DOHH2 (cell line): ENCODE results near the gene DNASE1L2.

Experiments used
- H3F3A ChIP-seq: fragments of 200-600 bp; sonication (generic), shearing (Covaris generic); 2 replicates; pipeline ENCODE4 v1.6.0; 2016; ENCODE audit warnings: antibody characterized with exemption, mild to moderate bottlenecking; ENCODE audit not compliant: control insufficient read depth, insufficient read depth
- H3K27ac ChIP-seq: fragments of 200-600 bp; sonication (generic); 2 replicates; pipeline ENCODE4 v1.5.1; 2014; ENCODE audit warnings: low read depth, mild to moderate bottlenecking, low read length, moderate library complexity
- H3K27me3 ChIP-seq: fragments of 200-600 bp; sonication (generic); 2 replicates; pipeline ENCODE4 v1.6.1; 2014; ENCODE audit warnings: mild to moderate bottlenecking, low read length, mixed read lengths; ENCODE audit not compliant: control insufficient read depth
- H3K36me3 ChIP-seq: fragments of 200-600 bp; sonication (generic); 2 replicates; pipeline ENCODE4 v1.6.1; 2014; ENCODE audit warnings: mild to moderate bottlenecking, low read length, moderate library complexity, mixed read lengths; ENCODE audit not compliant: control insufficient read depth
- H3K4me1 ChIP-seq: fragments of 200-600 bp; sonication (generic); 2 replicates; pipeline ENCODE4 v1.6.1; 2014; ENCODE audit warnings: mild to moderate bottlenecking, low read length, mixed read lengths; ENCODE audit not compliant: control insufficient read depth
- H3K4me2 ChIP-seq: fragments of 200-600 bp; sonication (generic); 2 replicates; pipeline ENCODE4 v1.6.0; 2014; ENCODE audit warnings: mild to moderate bottlenecking, low read length, moderate library complexity
- H3K4me3 ChIP-seq: fragments of 200-600 bp; sonication (generic); 2 replicates; pipeline ENCODE4 v1.5.1; 2014; ENCODE audit warnings: mild to moderate bottlenecking, low read length, mixed read lengths
- H3K79me2 ChIP-seq: fragments of 200-600 bp; sonication (generic); 2 replicates; pipeline ENCODE4 v1.6.1; 2014; ENCODE audit warnings: mild to moderate bottlenecking, low read length, mixed read lengths; ENCODE audit not compliant: control insufficient read depth
- H3K9me2 ChIP-seq: fragments of 200-600 bp; sonication (generic); replicated peaks from 2 replicates; pipeline ENCODE4 v1.6.1; 2014; ENCODE audit warnings: mild to moderate bottlenecking, low read length, mixed read lengths; ENCODE audit not compliant: control insufficient read depth
- H3K9me3 ChIP-seq: fragments of 200-600 bp; sonication (generic); 2 replicates; pipeline ENCODE4 v1.6.1; 2014; ENCODE audit warnings: antibody characterized with exemption, low read length, mixed read lengths; ENCODE audit not compliant: control insufficient read depth, insufficient read depth
- H4K20me1 ChIP-seq: fragments of 200-600 bp; sonication (generic); 2 replicates; pipeline ENCODE4 v1.6.0; 2014; ENCODE audit warnings: low read depth, mild to moderate bottlenecking, antibody characterized with exemption, low read length, moderate library complexity; ENCODE audit not compliant: control insufficient read depth, insufficient read depth
- EZH2phosphoT487 ChIP-seq: fragments of 200-600 bp; sonication (generic); IDR thresholded peaks from 2 replicates; pipeline ENCODE4 v1.6.1; 2017; ENCODE audit warnings: borderline replicate concordance, mild to moderate bottlenecking, antibody characterized with exemption, low read length, moderate library complexity, mixed read lengths
- TF ChIP-seq, protein P1 (sequence below): fragments of 200-600 bp; sonication (generic); IDR thresholded peaks from one replicate; pipeline ENCODE4 v1.5.1; 2014; ENCODE audit warnings: antibody characterized with exemption, mild to moderate bottlenecking, low read depth, low read length; ENCODE audit not compliant: poor library complexity, severe bottlenecking

DNASE1L2 gene

GRCh38 chr16:2213817-2214718 is 22.2 kb upstream of the DNASE1L2 start:
- Histone ChIP-seq H3K4me3 (peak overlapping the region; percentile 78), H3K27me3 (no peaks in the 10 kb centered on the region), H3K4me1 (peaks cover 26% of the 10 kb centered on the region), H4K20me1 (peaks cover 9% of the 10 kb centered on the region), H3K79me2 (peaks cover 47% of the 10 kb centered on the region), H3K9me2 (no peaks in the 10 kb centered on the region), H3K27ac (peak overlapping the region; percentile 18; the same call in 1 of the 2 replicates), H3K9me3 (no peaks in the 10 kb centered on the region), H3K4me2 (peak overlapping the region; percentile 90), H3K36me3 (peaks cover 42% of the 10 kb centered on the region), H3F3A (peaks cover 7% of the 10 kb centered on the region; the same call in 1 of the 2 replicates)
- TF ChIP-seq EZH2phosphoT487, result no peak

DNA sequence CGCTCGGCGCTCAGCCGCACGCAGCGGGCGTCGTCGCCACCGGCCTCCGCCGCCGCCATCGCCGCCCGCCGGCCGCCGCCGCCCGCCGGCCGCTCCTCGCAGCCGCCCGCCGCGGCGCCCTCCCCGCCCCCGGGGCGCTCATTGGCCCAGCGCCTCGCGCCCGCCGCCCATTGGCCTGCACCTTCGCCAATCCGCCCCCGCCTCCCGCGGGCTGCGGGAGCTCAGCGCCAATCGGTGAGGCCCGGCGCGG is 21.6 kb upstream of the DNASE1L2 start, which contains the start of gene PGP:
Gene PGP (minus strand): TSS at position 122 of the 250 bp plus-strand sequence. CDS start 63 bp downstream, at position 59.
- Histone ChIP-seq H4K20me1 (peaks cover 9% of the 10 kb centered on the region), H3K27ac (peak within 1 kb of the TSS; percentile 81), H3K36me3 (peaks cover 36% of the 10 kb centered on the region), H3F3A (peaks cover 7% of the 10 kb centered on the region; the same call in 1 of the 2 replicates), H3K9me2 (no peaks in the 10 kb centered on the region), H3K4me3 (peak within 1 kb of the TSS; percentile 100), H3K9me3 (no peaks in the 10 kb centered on the region), H3K4me1 (peaks cover 26% of the 10 kb centered on the region), H3K4me2 (peak within 1 kb of the TSS; percentile 93), H3K79me2 (peaks cover 47% of the 10 kb centered on the region), H3K27me3 (no peaks in the 10 kb centered on the region)
- TF ChIP-seq, protein P1, sequence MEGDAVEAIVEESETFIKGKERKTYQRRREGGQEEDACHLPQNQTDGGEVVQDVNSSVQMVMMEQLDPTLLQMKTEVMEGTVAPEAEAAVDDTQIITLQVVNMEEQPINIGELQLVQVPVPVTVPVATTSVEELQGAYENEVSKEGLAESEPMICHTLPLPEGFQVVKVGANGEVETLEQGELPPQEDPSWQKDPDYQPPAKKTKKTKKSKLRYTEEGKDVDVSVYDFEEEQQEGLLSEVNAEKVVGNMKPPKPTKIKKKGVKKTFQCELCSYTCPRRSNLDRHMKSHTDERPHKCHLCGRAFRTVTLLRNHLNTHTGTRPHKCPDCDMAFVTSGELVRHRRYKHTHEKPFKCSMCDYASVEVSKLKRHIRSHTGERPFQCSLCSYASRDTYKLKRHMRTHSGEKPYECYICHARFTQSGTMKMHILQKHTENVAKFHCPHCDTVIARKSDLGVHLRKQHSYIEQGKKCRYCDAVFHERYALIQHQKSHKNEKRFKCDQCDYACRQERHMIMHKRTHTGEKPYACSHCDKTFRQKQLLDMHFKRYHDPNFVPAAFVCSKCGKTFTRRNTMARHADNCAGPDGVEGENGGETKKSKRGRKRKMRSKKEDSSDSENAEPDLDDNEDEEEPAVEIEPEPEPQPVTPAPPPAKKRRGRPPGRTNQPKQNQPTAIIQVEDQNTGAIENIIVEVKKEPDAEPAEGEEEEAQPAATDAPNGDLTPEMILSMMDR, result no peak
- TF ChIP-seq EZH2phosphoT487, result no peak

GRCh38 chr16:2216330-2216729 is 19.9 kb upstream of the DNASE1L2 start:
- Histone ChIP-seq H3K4me2 (peak overlapping the region; percentile 51), H4K20me1 (peaks cover 9% of the 10 kb centered on the region), H3K27me3 (no peaks in the 10 kb centered on the region), H3F3A (peaks cover 7% of the 10 kb centered on the region; the same call in 1 of the 2 replicates), H3K9me2 (no peaks in the 10 kb centered on the region), H3K4me3 (peak overlapping the region; percentile 100), H3K4me1 (peaks cover 26% of the 10 kb centered on the region), H3K27ac (no peak overlapping the region), H3K36me3 (peaks cover 30% of the 10 kb centered on the region), H3K9me3 (no peaks in the 10 kb centered on the region), H3K79me2 (peaks cover 47% of the 10 kb centered on the region)
- no peak for TF ChIP-seq EZH2phosphoT487
- TF ChIP-seq, protein P1, result no peak
